DOHH2 (cell line): ENCODE measurements around the gene DDI2.
A peak's percentile ranks its signal among the peaks of the same experiment; 100 is the strongest.

Experiments used
- H3F3A ChIP-seq: fragments of 200-600 bp; sonication (generic), shearing (Covaris generic); 2 replicates; pipeline ENCODE4 v1.6.0; 2016; ENCODE audit warnings: antibody characterized with exemption, mild to moderate bottlenecking; ENCODE audit not compliant: control insufficient read depth, insufficient read depth
- H3K27ac ChIP-seq: fragments of 200-600 bp; sonication (generic); 2 replicates; pipeline ENCODE4 v1.5.1; 2014; ENCODE audit warnings: low read depth, mild to moderate bottlenecking, low read length, moderate library complexity
- H3K27me3 ChIP-seq: fragments of 200-600 bp; sonication (generic); 2 replicates; pipeline ENCODE4 v1.6.1; 2014; ENCODE audit warnings: mild to moderate bottlenecking, low read length, mixed read lengths; ENCODE audit not compliant: control insufficient read depth
- H3K36me3 ChIP-seq: fragments of 200-600 bp; sonication (generic); 2 replicates; pipeline ENCODE4 v1.6.1; 2014; ENCODE audit warnings: mild to moderate bottlenecking, low read length, moderate library complexity, mixed read lengths; ENCODE audit not compliant: control insufficient read depth
- H3K4me1 ChIP-seq: fragments of 200-600 bp; sonication (generic); 2 replicates; pipeline ENCODE4 v1.6.1; 2014; ENCODE audit warnings: mild to moderate bottlenecking, low read length, mixed read lengths; ENCODE audit not compliant: control insufficient read depth
- H3K4me2 ChIP-seq: fragments of 200-600 bp; sonication (generic); 2 replicates; pipeline ENCODE4 v1.6.0; 2014; ENCODE audit warnings: mild to moderate bottlenecking, low read length, moderate library complexity
- H3K4me3 ChIP-seq: fragments of 200-600 bp; sonication (generic); 2 replicates; pipeline ENCODE4 v1.5.1; 2014; ENCODE audit warnings: mild to moderate bottlenecking, low read length, mixed read lengths
- H3K79me2 ChIP-seq: fragments of 200-600 bp; sonication (generic); 2 replicates; pipeline ENCODE4 v1.6.1; 2014; ENCODE audit warnings: mild to moderate bottlenecking, low read length, mixed read lengths; ENCODE audit not compliant: control insufficient read depth
- H3K9me2 ChIP-seq: fragments of 200-600 bp; sonication (generic); replicated peaks from 2 replicates; pipeline ENCODE4 v1.6.1; 2014; ENCODE audit warnings: mild to moderate bottlenecking, low read length, mixed read lengths; ENCODE audit not compliant: control insufficient read depth
- H3K9me3 ChIP-seq: fragments of 200-600 bp; sonication (generic); 2 replicates; pipeline ENCODE4 v1.6.1; 2014; ENCODE audit warnings: antibody characterized with exemption, low read length, mixed read lengths; ENCODE audit not compliant: control insufficient read depth, insufficient read depth
- H4K20me1 ChIP-seq: fragments of 200-600 bp; sonication (generic); 2 replicates; pipeline ENCODE4 v1.6.0; 2014; ENCODE audit warnings: low read depth, mild to moderate bottlenecking, antibody characterized with exemption, low read length, moderate library complexity; ENCODE audit not compliant: control insufficient read depth, insufficient read depth
- CTCF ChIP-seq: fragments of 200-600 bp; sonication (generic); IDR thresholded peaks from one replicate; pipeline ENCODE4 v1.5.1; 2014; ENCODE audit warnings: antibody characterized with exemption, mild to moderate bottlenecking, low read depth, low read length; ENCODE audit not compliant: poor library complexity, severe bottlenecking
- EZH2phosphoT487 ChIP-seq: fragments of 200-600 bp; sonication (generic); IDR thresholded peaks from 2 replicates; pipeline ENCODE4 v1.6.1; 2017; ENCODE audit warnings: borderline replicate concordance, mild to moderate bottlenecking, antibody characterized with exemption, low read length, moderate library complexity, mixed read lengths

The DDI2 gene

GRCh38 chr1:15609631-15610030, 7.6 kb upstream of the DDI2 start:
- no peak overlapping the region for H3K4me3 ChIP-seq
- H3K79me2 ChIP-seq = no peaks in the 10 kb centered on the region
- H3K9me2 ChIP-seq = no peaks in the 10 kb centered on the region
- H3K27ac ChIP-seq = no peak overlapping the region
- H3K36me3 ChIP-seq = no peaks in the 10 kb centered on the region
- no peak overlapping the region for H3K4me2 ChIP-seq
- TF ChIP-seq CTCF (no peak), EZH2phosphoT487 (no peak)
- no peaks in the 10 kb centered on the region for H3K9me3 ChIP-seq
- peaks cover 7% of the 10 kb centered on the region; the same call in 1 of the 2 replicates for H3K27me3 ChIP-seq
- no peaks in the 10 kb centered on the region for H4K20me1 ChIP-seq
- no peaks in the 10 kb centered on the region for H3F3A ChIP-seq
- no peaks in the 10 kb centered on the region for H3K4me1 ChIP-seq

GRCh38 chr1:15610167-15610566, 7.1 kb upstream of the DDI2 start:
- Histone ChIP-seq H3K4me3 (no peak overlapping the region), H4K20me1 (no peaks in the 10 kb centered on the region), H3K4me2 (no peak overlapping the region), H3K4me1 (no peaks in the 10 kb centered on the region), H3K79me2 (no peaks in the 10 kb centered on the region), H3K36me3 (no peaks in the 10 kb centered on the region), H3K9me2 (no peaks in the 10 kb centered on the region), H3K9me3 (no peaks in the 10 kb centered on the region), H3F3A (no peaks in the 10 kb centered on the region), H3K27ac (no peak overlapping the region), H3K27me3 (peaks cover 7% of the 10 kb centered on the region; the same call in 1 of the 2 replicates)
- TF ChIP-seq EZH2phosphoT487 (no peak), CTCF (no peak)

GRCh38 chr1:15616373-15617172, 685 bp upstream of the DDI2 start:
- Histone ChIP-seq H3K27me3 (no peaks in the 10 kb centered on the region; the same call in 1 of the 2 replicates), H3K4me3 (peak overlapping the region; percentile 98), H3K4me1 (peaks cover 33% of the 10 kb centered on the region), H3K79me2 (peaks cover 43% of the 10 kb centered on the region), H3K9me3 (no peaks in the 10 kb centered on the region), H3F3A (peaks cover 9% of the 10 kb centered on the region), H3K36me3 (peaks cover 35% of the 10 kb centered on the region), H4K20me1 (peaks cover 14% of the 10 kb centered on the region), H3K27ac (peak overlapping the region; percentile 21), H3K4me2 (peak overlapping the region; percentile 61), H3K9me2 (no peaks in the 10 kb centered on the region)
- no peak for TF ChIP-seq CTCF
- no peak for TF ChIP-seq EZH2phosphoT487
